T47D (cell line): Measurements from ENCODE around the gene MYLK3.

Experiments
- DNase-seq, 2 experiments: peaks; one replicate each; pipeline versions ENCODE4 v3.0.0 to v3.0.0-alpha.2; 2011 to 2012; ENCODE audit warnings: low read depth in 1 of 2, low spot score in 1 of 2
- JUND ChIP-seq: IDR thresholded peaks from 2 replicates; pipeline ENCODE4 v1.6.1; 2012; ENCODE audit warnings: low read depth
- in situ Hi-C: cut with HindIII; loops from 2 replicates; pipeline ENCODE4 v1.10.0; 2016; ENCODE audit warnings: low sequenced_read_pairs, low pct_unique_long_range_greater_than_20kb

MYLK3 gene

GRCh38 chr16:46714797-46715591 lies 33.1 kb downstream of the MYLK3 start:
- TF ChIP-seq JUND, result no peak
- in situ Hi-C loops, result no loop called here
- DNase-seq, result no peak

GRCh38 chr16:46713634-46714033 lies 34.5 kb downstream of the MYLK3 start:
- TF ChIP-seq JUND, result no peak
- in situ Hi-C loops, result no loop called here
- DNase-seq, result no peak

GRCh38 chr16:46712911-46713310 lies 35.2 kb downstream of the MYLK3 start:
- no peak for TF ChIP-seq JUND
- no peak for DNase-seq
- in situ Hi-C loops, result no loop called here

GRCh38 chr16:46711106-46712058 lies 36.8 kb downstream of the MYLK3 start:
- no peak for DNase-seq
- TF ChIP-seq JUND, result no peak
- in situ Hi-C loops, result no loop called here

- TF ChIP-seq JUND, result no peak
- no peak for DNase-seq
- in situ Hi-C loops, result no loop called here
Observed at GRCh38 chr16:46709469-46710005, 38.6 kb downstream of the MYLK3 start.

- in situ Hi-C loops, result no loop called here
- no peak for DNase-seq
- TF ChIP-seq JUND, result no peak
Observed at GRCh38 chr16:46706642-46707041, 41.5 kb downstream of the MYLK3 start.

- no peak for TF ChIP-seq JUND
- DNase-seq, result no peak
- in situ Hi-C loops, result no loop called here
Observed at GRCh38 chr16:46702030-46702429, 46.1 kb downstream of the MYLK3 start.

- in situ Hi-C loops, result no loop called here
- no peak for DNase-seq
- TF ChIP-seq JUND, result no peak
Observed at GRCh38 chr16:46701615-46702014, 46.5 kb downstream of the MYLK3 start.

GRCh38 chr16:46700048-46700447 lies 48.1 kb downstream of the MYLK3 start:
- no peak for DNase-seq

GRCh38 chr16:46696957-46697356 lies 51.2 kb downstream of the MYLK3 start:
- DNase-seq, result no peak
- in situ Hi-C loops, result no loop called here
- TF ChIP-seq JUND, result no peak

More at GRCh38 chr16:46700048-46700447, 48.1 kb downstream of the MYLK3 start:
- no peak for TF ChIP-seq JUND
- in situ Hi-C loops, result no loop called here

- no peak for DNase-seq
- in situ Hi-C loops, result no loop called here
- no peak for TF ChIP-seq JUND
Observed at GRCh38 chr16:46695937-46696336, 52.2 kb downstream of the MYLK3 start.

GRCh38 chr16:46693598-46693997 lies 54.5 kb downstream of the MYLK3 start:
- no peak for TF ChIP-seq JUND
- no peak for DNase-seq
- in situ Hi-C loops, result no loop called here

- TF ChIP-seq JUND, result no peak
- no peak for DNase-seq
Observed at GRCh38 chr16:46691726-46692125, 56.4 kb downstream of the MYLK3 start.

More at GRCh38 chr16:46691726-46692125, 56.4 kb downstream of the MYLK3 start:
- in situ Hi-C loops, result no loop called here
